ENCODE measurements around the gene SYNPO.

Gene SYNPO

GRCh38 chr5:150647275-150648251 lies 7.1 kb downstream of the SYNPO start:
- H3K9me2 ChIP-seq (replicated peaks; ENCODE audit: insufficient read depth, low read length) = no peaks in the 10 kb centered on the region
- no peak for TF ChIP-seq EZH2phosphoT487 (IDR thresholded peaks at IDR 0.05; ENCODE audit: low read length)
- no peak for TF ChIP-seq EZH2 (optimal IDR thresholded peaks at IDR 0.05; ENCODE audit: low read depth, low read length)
- no peak for TF ChIP-seq CTCF (IDR thresholded peaks at IDR 0.05; ENCODE audit: low read length)
- no peak overlapping the region for H3K27ac ChIP-seq (ENCODE audit: low read length)
- H4K20me1 ChIP-seq (ENCODE audit: insufficient read depth, low read length) = no peaks in the 10 kb centered on the region
- H3K36me3 ChIP-seq (replicated peaks; ENCODE audit: insufficient read depth, low read length) = no peaks in the 10 kb centered on the region
- DNase-seq = no peak
- no peak overlapping the region for H3K4me2 ChIP-seq (ENCODE audit: low read depth, low read length)
- H3F3A ChIP-seq (ENCODE audit: insufficient read depth, low read length) = no peaks in the 10 kb centered on the region
- H3K27me3 ChIP-seq (replicated peaks; ENCODE audit: insufficient read depth, low read length) = no peaks in the 10 kb centered on the region; the same call in 1 of the 2 replicates
- no peaks in the 10 kb centered on the region for H3K9me3 ChIP-seq (replicated peaks; ENCODE audit: insufficient read depth, low read length)
- H3K79me2 ChIP-seq (ENCODE audit: low read length) = no peaks in the 10 kb centered on the region
- H3K4me3 ChIP-seq (ENCODE audit: low read length) = no peak overlapping the region
- no peak overlapping the region for H2AFZ ChIP-seq (ENCODE audit: low read length)
- no peak overlapping the region for H3K9ac ChIP-seq (ENCODE audit: low read length)
- no peaks in the 10 kb centered on the region for H3K4me1 ChIP-seq (ENCODE audit: low read length)

- Histone ChIP-seq H3K9me3 (replicated peaks; ENCODE audit: insufficient read depth, low read length) (no peaks in the 10 kb centered on the region), H4K20me1 (ENCODE audit: insufficient read depth, low read length) (no peaks in the 10 kb centered on the region), H3K27ac (ENCODE audit: low read length) (no peak overlapping the region), H3K4me2 (ENCODE audit: low read depth, low read length) (no peak overlapping the region), H3K27me3 (replicated peaks; ENCODE audit: insufficient read depth, low read length) (peaks cover 5% of the 10 kb centered on the region), H3K36me3 (replicated peaks; ENCODE audit: insufficient read depth, low read length) (no peaks in the 10 kb centered on the region), H3K79me2 (ENCODE audit: low read length) (no peaks in the 10 kb centered on the region), H3K9ac (ENCODE audit: low read length) (no peak overlapping the region), H3K9me2 (replicated peaks; ENCODE audit: insufficient read depth, low read length) (no peaks in the 10 kb centered on the region), H2AFZ (ENCODE audit: low read length) (no peak overlapping the region), H3F3A (ENCODE audit: insufficient read depth, low read length) (no peaks in the 10 kb centered on the region), H3K4me3 (ENCODE audit: low read length) (no peak overlapping the region), H3K4me1 (ENCODE audit: low read length) (no peaks in the 10 kb centered on the region)
- TF ChIP-seq CTCF (IDR thresholded peaks at IDR 0.05; ENCODE audit: low read length) = no peak
- TF ChIP-seq EZH2 (optimal IDR thresholded peaks at IDR 0.05; ENCODE audit: low read depth, low read length) = no peak
- no peak for TF ChIP-seq EZH2phosphoT487 (IDR thresholded peaks at IDR 0.05; ENCODE audit: low read length)
- no peak for DNase-seq
Observed at GRCh38 chr5:150648294-150649107, 8.0 kb downstream of the SYNPO start.

GRCh38 chr5:150649108-150650020 lies 8.9 kb downstream of the SYNPO start:
- Histone ChIP-seq H3K4me2 (ENCODE audit: low read depth, low read length) (no peak overlapping the region), H3K36me3 (replicated peaks; ENCODE audit: insufficient read depth, low read length) (no peaks in the 10 kb centered on the region), H3K9me2 (replicated peaks; ENCODE audit: insufficient read depth, low read length) (no peaks in the 10 kb centered on the region), H3F3A (ENCODE audit: insufficient read depth, low read length) (no peaks in the 10 kb centered on the region), H4K20me1 (ENCODE audit: insufficient read depth, low read length) (no peaks in the 10 kb centered on the region), H3K9ac (ENCODE audit: low read length) (no peak overlapping the region), H3K4me3 (ENCODE audit: low read length) (no peak overlapping the region), H3K4me1 (ENCODE audit: low read length) (no peaks in the 10 kb centered on the region), H3K79me2 (ENCODE audit: low read length) (no peaks in the 10 kb centered on the region), H3K9me3 (replicated peaks; ENCODE audit: insufficient read depth, low read length) (no peaks in the 10 kb centered on the region), H2AFZ (ENCODE audit: low read length) (no peak overlapping the region), H3K27me3 (replicated peaks; ENCODE audit: insufficient read depth, low read length) (peaks cover 13% of the 10 kb centered on the region), H3K27ac (ENCODE audit: low read length) (no peak overlapping the region)
- TF ChIP-seq CTCF (IDR thresholded peaks at IDR 0.05; ENCODE audit: low read length) (no peak), EZH2 (optimal IDR thresholded peaks at IDR 0.05; ENCODE audit: low read depth, low read length) (no peak), EZH2phosphoT487 (IDR thresholded peaks at IDR 0.05; ENCODE audit: low read length) (no peak)
- DNase-seq = no peak
